Rectal smooth muscle tissue (tissue), 1 donor: Measurements from ENCODE around the gene TUBA4A.
A peak's percentile ranks its signal among the peaks of the same experiment; 100 is the strongest.

ENCODE experiments used
- H3K27ac ChIP-seq: one replicate; pipeline ENCODE4 v1.7.0; 2013; ENCODE audit warnings: low read depth, low read length, inconsistent platforms
- H3K27me3 ChIP-seq: one replicate; pipeline ENCODE4 v1.7.0; 2013; ENCODE audit warnings: low read length; ENCODE audit not compliant: control insufficient read depth, insufficient read depth
- H3K36me3 ChIP-seq: one replicate; pipeline ENCODE4 v1.7.0; 2013; ENCODE audit warnings: low read length; ENCODE audit not compliant: control insufficient read depth, insufficient read depth
- H3K4me1 ChIP-seq: one replicate; pipeline ENCODE4 v1.7.0; 2013; ENCODE audit warnings: low read length; ENCODE audit not compliant: control insufficient read depth, insufficient read depth
- H3K4me3 ChIP-seq: one replicate; pipeline ENCODE4 v1.7.0; 2013; ENCODE audit warnings: low read length
- H3K9ac ChIP-seq: one replicate; pipeline ENCODE4 v1.7.0; 2013; ENCODE audit warnings: low read length

The TUBA4A gene

DNA sequence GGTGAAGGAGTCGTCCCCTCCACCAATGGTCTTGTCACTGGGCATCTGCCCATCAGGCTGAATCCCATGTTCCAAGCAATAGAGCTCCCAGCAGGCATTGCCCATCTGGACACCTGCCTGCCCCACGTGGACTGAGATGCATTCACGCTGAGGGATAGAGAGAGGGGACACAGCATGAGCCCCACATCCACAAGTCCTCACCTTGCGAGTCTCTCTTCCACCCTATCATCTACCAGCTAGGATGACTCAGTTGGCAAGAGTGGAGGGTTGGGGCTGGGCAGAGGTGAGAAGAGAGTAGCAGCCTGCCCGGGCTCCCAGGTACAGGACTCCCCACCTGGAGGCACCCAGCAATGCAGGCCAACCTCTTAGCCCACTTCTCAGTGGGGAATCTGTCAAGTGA is 1.6 kb downstream of the TUBA4A start:
- Histone ChIP-seq H3K36me3 (peaks cover 12% of the 10 kb centered on the region), H3K4me1 (peaks cover 23% of the 10 kb centered on the region), H3K27ac (no peak overlapping the region), H3K4me3 (peak overlapping the region; percentile 81), H3K27me3 (no peaks in the 10 kb centered on the region), H3K9ac (no peak overlapping the region)

DNA sequence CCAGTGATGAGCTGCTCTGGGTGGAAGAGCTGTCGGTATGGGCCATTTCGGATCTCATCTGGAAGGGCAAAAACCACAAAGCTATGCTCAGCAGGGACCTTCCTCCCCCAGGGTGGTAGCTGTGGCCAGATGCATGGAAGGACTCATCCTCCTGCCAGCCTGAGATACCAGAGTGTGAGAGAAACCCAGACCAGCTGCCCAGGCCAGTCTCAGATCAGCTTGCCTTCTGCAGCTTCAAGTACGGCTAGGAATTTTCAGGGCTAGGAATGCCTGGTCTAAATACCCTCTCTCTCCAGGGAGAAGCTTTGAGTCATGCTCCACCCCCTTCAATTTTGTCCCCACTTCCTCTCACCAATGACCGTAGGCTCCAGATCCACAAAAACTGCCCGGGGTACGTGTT is 2.1 kb downstream of the TUBA4A start:
- Histone ChIP-seq H3K9ac (no peak overlapping the region), H3K27ac (no peak overlapping the region), H3K36me3 (peaks cover 12% of the 10 kb centered on the region), H3K4me3 (peak overlapping the region; percentile 81), H3K27me3 (no peaks in the 10 kb centered on the region), H3K4me1 (peaks cover 23% of the 10 kb centered on the region)

DNA sequence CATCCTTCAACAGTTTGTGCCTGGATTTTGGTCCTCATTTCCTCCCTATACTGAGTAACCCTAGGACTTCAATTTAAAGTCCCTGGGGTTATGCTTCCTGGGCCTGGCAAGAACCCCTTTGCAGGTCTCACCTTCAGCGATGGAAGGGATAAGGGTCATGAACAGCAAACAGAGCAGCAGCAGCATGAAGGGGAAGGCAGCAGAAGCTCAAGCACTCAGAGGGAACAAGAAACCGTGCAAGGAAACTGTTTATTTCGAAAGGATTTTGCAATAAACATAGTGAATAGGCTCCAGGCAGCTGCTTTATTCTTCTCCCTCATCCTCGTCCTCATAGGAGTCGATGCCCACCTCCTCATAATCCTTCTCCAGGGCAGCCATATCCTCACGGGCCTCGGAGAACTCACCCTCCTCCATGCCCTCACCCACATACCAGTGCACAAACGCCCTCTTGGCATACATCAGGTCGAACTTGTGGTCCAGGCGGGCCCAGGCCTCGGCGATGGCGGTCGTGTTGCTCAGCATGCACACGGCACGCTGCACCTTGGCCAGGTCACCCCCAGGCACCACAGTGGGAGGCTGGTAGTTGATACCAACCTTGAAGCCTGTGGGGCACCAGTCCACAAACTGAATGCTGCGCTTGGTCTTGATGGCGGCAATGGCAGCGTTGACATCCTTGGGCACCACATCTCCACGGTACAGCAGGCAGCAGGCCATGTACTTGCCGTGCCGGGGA is 3.5 kb downstream of the TUBA4A start:
- H3K4me1 ChIP-seq: peaks cover 28% of the 10 kb centered on the region
- no peaks in the 10 kb centered on the region for H3K27me3 ChIP-seq
- peak overlapping the region; percentile 84 for H3K27ac ChIP-seq
- H3K4me3 ChIP-seq: peak overlapping the region; percentile 3
- H3K9ac ChIP-seq: peak overlapping the region; percentile 52
- peaks cover 12% of the 10 kb centered on the region for H3K36me3 ChIP-seq

DNA sequence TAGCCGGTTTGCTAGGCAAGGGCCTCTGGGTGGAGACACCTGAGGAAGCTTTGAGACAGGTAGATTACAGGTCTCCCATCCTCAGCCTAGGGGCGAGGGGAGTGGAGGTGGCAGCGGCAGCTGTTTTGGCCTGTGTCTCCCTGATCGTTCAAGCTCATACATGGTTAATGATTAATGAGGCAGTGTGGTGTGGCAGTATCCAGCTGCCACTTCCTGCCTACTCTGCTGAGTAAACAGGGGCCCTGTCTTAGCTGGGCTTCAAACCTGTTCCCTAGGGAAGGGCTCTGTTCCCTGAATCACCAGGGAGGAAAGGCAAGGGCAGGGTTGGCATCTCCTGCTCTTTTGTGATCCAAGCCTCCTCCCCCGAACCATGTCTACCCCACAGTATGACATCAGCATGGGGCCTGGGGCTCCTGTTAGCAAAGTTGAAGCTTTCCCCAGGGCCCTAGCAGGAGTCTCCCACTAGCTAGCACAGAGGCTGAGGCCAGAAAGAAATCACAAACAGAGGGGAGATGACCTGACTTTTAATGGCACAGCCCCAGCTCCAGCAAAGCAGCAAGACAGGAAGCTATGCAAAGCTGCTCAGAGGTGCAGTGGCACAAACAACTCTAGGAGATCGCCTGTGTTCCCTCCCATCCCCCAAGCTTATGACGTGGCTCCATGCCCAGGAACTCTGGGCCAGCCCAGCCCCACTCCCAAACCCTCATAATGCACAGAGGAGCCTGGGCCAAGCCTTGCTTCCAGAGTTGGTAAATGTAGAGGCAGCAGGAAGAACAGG is 4.3 kb downstream of the TUBA4A start:
- H3K4me1 ChIP-seq: peaks cover 33% of the 10 kb centered on the region
- H3K4me3 ChIP-seq: peak overlapping the region; percentile 44
- peak overlapping the region; percentile 52 for H3K9ac ChIP-seq
- H3K27ac ChIP-seq: peak overlapping the region; percentile 84
- peaks cover 12% of the 10 kb centered on the region for H3K36me3 ChIP-seq
- H3K27me3 ChIP-seq: no peaks in the 10 kb centered on the region

DNA sequence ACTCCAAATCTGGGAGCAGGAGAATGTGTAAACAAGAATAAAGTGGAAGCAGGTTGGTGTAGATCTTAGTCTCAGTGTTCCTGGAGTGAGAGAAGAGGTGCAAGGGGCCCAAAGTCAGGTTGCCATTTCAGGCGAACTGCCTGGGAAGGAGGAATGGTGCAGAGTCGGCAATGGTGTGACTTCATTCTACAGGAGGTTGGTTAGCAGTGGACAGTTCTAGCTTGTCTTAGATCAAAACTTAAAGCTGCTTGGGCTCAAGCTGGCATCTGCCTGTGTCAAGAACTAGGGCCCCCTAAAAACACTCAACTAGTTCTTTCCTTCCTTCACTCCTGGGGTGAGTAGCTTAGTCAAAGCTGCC is 4.9 kb downstream of the TUBA4A start:
- peaks cover 12% of the 10 kb centered on the region for H3K36me3 ChIP-seq
- H3K27ac ChIP-seq: peak overlapping the region; percentile 84
- no peaks in the 10 kb centered on the region for H3K27me3 ChIP-seq
- H3K4me3 ChIP-seq: peak overlapping the region; percentile 44
- peaks cover 33% of the 10 kb centered on the region for H3K4me1 ChIP-seq
- H3K9ac ChIP-seq: peak overlapping the region; percentile 52

DNA sequence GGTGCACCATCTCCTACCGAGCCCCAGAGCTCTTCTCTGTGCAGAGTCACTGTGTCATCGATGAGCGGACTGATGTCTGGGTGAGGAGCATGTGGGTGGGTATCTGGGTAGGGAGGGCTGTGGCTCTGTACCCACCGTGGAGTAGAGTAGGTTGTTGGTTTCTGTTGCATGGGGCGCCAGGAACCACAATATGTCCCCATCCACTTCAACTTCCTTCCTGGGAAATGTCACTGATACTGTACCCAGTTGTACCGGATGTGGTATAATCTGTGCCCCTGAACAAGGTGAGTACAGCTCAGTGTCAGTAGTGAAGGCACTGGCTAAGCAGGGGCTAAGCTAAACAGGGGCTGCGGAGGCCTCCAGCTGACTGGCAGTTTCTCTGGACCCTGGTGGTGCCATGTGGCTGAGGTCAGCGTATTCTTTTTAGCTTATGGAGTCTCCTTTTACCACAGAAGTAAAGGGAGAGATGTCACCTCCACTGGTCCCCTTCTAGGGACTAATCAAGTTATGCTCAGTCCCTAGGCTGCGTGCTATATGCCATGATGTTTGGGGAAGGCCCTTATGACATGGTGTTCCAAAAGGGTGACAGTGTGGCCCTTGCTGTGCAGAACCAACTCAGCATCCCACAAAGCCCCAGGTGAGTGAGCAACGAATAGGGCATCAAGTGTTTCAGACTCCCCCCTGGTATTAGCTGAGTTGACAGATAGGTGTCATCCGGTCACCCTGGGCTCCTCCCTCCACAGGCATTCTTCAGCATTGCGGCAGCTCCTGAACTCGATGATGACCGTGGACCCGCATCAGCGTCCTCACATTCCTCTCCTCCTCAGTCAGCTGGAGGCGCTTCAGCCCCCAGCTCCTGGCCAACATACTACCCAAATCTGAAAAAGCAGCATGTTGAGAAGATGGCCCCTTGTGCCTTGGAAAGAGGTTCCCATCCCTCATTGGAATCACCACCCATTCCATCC is 5.8 kb downstream of the TUBA4A start:
- peaks cover 33% of the 10 kb centered on the region for H3K4me1 ChIP-seq
- H3K9ac ChIP-seq: no peak overlapping the region

DNA sequence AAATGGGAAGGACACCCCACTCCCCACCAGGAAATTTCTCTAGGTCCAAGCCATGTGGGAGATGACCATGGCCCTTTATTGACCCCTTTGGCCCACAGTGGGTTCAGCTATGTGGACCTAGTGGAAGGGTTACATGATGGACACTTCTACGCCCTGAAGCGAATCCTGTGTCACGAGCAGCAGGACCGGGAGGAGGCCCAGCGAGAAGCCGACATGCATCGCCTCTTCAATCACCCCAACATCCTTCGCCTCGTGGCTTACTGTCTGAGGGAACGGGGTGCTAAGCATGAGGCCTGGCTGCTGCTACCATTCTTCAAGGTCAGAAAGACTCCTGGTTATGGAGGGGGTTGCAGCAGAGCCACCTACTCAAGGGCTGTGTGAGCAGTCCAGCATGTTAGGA is 7.2 kb downstream of the TUBA4A start:
- H3K9ac ChIP-seq: no peak overlapping the region

More for the DNA sequence above, 5.8 kb downstream of the TUBA4A start:
- Histone ChIP-seq H3K27me3 (no peaks in the 10 kb centered on the region), H3K4me3 (peak overlapping the region; percentile 16), H3K27ac (no peak overlapping the region), H3K36me3 (peaks cover 12% of the 10 kb centered on the region)

DNA sequence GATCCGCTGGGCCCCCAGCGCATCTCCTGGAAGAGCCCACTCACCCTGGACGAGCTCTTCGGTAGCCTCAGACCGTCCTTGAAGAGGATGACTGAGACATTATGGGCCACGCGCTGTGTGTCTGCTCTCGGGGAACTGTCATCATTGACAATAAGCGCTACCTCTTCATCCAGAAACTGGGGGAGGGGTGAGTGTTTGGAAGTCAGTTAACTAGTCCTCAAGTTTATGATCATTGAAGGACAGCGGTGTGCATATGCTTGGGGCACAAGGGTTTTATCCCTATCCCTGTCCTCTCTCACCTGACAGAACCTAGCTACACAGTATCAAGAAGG is 7.9 kb downstream of the TUBA4A start:
- Histone ChIP-seq H3K36me3 (peaks cover 6% of the 10 kb centered on the region), H3K27ac (peak overlapping the region; percentile 94), H3K27me3 (no peaks in the 10 kb centered on the region), H3K9ac (peak overlapping the region; percentile 92), H3K4me1 (peaks cover 28% of the 10 kb centered on the region), H3K4me3 (peak overlapping the region; percentile 85)

More for the DNA sequence above, 7.2 kb downstream of the TUBA4A start:
- Histone ChIP-seq H3K4me3 (no peak overlapping the region), H3K27me3 (no peaks in the 10 kb centered on the region), H3K36me3 (peaks cover 12% of the 10 kb centered on the region), H3K27ac (no peak overlapping the region), H3K4me1 (peaks cover 28% of the 10 kb centered on the region)

DNA sequence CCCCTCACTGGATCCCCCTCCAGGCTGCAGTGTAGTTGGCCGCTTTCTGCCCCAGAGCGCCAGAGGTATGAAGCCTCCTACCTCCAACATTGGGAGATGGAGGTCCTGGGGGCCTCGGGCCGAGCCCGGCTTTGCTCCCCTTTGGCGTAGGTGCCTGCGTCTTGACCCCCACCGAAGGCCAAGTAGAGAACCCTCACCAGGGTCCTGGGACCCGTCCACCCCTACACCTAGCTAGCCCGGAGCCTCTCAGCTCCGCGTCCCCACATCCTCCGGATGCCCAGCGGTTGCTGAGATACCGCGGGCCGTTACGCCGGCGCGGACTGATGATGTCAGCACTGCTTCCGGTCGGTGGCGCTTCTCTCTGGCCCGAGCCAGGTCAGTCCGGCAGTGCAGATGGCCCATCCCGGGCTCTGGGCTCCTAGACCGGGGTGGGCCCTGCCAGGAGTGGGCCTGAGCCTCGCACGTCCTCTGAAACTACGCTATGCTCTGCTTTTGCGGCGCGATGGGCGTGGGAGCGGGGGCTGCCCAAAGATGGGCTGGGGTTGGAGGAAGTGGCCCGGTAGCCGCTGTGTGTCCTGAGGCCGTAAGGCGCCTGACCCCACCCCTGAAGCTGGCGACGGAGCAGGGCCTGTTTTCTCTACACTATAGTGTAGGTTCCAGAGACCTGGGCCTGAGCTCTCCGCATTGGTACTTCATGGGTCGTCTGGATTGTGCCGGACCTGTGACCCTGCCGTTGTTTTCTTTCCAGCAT is 8.4 kb downstream of the TUBA4A start, which contains the start of the genes GLB1L and STK16:
Gene GLB1L, minus strand, starts transcription at position 297 of the 751 bp plus-strand sequence. CDS start 1,871 bp downstream, outside the sequence.
Gene STK16, plus strand, starts transcription at position 332 of the 751 bp plus-strand sequence. CDS start 521 bp downstream, outside the sequence.
- peak within 1 kb of the TSS; percentile 94 for H3K27ac ChIP-seq
- H3K9ac ChIP-seq: peak within 1 kb of the TSS; percentile 92
- H3K4me3 ChIP-seq: peak within 1 kb of the TSS; percentile 85
- peaks cover 3% of the 10 kb centered on the region for H3K36me3 ChIP-seq
- H3K4me1 ChIP-seq: peaks cover 24% of the 10 kb centered on the region
- H3K27me3 ChIP-seq: no peaks in the 10 kb centered on the region

DNA sequence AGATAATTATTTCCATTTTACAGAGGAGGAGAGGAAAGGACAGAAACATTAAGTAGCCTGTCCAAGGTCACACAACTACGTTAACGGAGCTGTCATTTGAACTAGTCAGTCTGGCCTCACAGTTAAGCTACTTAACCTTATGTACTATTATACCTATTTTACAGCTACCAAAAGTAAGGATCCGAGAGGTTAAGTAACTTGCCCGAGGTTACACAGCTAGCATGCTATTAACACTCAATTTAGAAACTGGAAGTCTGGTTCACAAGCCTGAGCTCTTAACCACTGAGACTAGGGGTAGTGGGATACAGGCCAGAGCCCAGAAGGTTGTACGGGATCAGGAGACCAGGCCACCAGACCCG is 8.9 kb downstream of the TUBA4A start:
- Histone ChIP-seq H3K27ac (peak overlapping the region; percentile 94), H3K36me3 (no peaks in the 10 kb centered on the region), H3K4me3 (peak overlapping the region; percentile 85), H3K27me3 (no peaks in the 10 kb centered on the region), H3K9ac (peak overlapping the region; percentile 68), H3K4me1 (peaks cover 19% of the 10 kb centered on the region)

DNA sequence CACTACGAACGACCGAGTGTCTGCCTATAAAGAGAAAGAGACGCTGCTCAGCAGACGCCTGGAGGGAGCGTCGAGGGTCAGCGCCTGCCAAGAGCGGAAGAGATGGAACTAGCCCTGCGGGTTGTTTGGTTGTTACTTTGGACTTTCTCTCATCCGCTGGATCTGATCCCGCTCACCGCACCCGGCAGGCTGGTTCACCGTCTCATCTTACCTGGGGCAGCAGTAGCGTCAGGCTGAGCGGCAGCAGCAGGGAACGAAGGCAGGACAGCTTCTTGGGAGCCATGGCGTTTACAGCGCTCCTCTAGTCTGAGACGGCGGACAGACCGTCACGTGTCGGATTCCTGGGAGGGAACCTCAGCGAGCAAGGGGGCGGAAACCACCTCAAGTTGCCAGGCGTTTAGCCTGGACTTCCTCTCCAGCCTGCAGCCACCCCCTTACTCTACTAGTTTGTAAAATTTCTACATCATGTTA is 10.4 kb downstream of the TUBA4A start:
- H3K27ac ChIP-seq: peak overlapping the region; percentile 3
- no peak overlapping the region for H3K9ac ChIP-seq

More for the DNA sequence above, 10.4 kb downstream of the TUBA4A start:
- H3K4me3 ChIP-seq: peak overlapping the region; percentile 57
- H3K4me1 ChIP-seq: peaks cover 10% of the 10 kb centered on the region
- H3K27me3 ChIP-seq: no peaks in the 10 kb centered on the region
- H3K36me3 ChIP-seq: peaks cover under 1% of the 10 kb centered on the region
